Rectal smooth muscle tissue (tissue), 1 donor: Measurements from ENCODE around the gene MMP24.
A peak's percentile ranks its signal among the peaks of the same experiment; 100 is the strongest.
"Not testable (repeated sequence)": the region's sequence is repeated elsewhere in the genome, so short reads cannot be mapped to it uniquely, and the experiment has no call there.

Source experiments
- H3K27ac ChIP-seq: one replicate; pipeline ENCODE4 v1.7.0; 2013; ENCODE audit warnings: low read depth, low read length, inconsistent platforms
- H3K27me3 ChIP-seq: one replicate; pipeline ENCODE4 v1.7.0; 2013; ENCODE audit warnings: low read length; ENCODE audit not compliant: control insufficient read depth, insufficient read depth
- H3K36me3 ChIP-seq: one replicate; pipeline ENCODE4 v1.7.0; 2013; ENCODE audit warnings: low read length; ENCODE audit not compliant: control insufficient read depth, insufficient read depth
- H3K4me1 ChIP-seq: one replicate; pipeline ENCODE4 v1.7.0; 2013; ENCODE audit warnings: low read length; ENCODE audit not compliant: control insufficient read depth, insufficient read depth
- H3K4me3 ChIP-seq: one replicate; pipeline ENCODE4 v1.7.0; 2013; ENCODE audit warnings: low read length
- H3K9ac ChIP-seq: one replicate; pipeline ENCODE4 v1.7.0; 2013; ENCODE audit warnings: low read length

MMP24 gene

DNA sequence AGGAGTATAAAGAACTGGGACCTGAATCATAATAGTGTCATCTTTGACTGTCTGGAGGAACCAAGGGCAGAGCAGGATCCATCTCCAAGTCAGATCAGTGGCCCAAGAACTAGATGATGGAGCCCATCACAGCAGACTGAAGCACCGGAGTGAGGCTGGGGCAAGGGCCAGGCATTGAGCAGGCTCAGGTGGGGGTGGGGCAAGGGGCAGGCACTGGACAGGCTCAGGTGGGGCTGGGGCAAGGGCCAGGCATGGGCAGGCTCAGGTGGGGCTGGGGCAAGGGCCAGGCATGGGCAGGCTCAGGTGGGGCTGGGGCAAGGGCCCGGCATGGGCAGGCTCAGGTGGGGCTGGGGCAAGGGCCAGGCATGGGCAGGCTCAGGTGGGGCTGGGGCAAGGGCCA, 26.1 kb downstream of the MMP24 start:
- H3K4me3 ChIP-seq, H3K9ac ChIP-seq, H3K27ac ChIP-seq, H3K4me1 ChIP-seq, H3K36me3 ChIP-seq, H3K27me3 ChIP-seq: not testable (repeated sequence)

DNA sequence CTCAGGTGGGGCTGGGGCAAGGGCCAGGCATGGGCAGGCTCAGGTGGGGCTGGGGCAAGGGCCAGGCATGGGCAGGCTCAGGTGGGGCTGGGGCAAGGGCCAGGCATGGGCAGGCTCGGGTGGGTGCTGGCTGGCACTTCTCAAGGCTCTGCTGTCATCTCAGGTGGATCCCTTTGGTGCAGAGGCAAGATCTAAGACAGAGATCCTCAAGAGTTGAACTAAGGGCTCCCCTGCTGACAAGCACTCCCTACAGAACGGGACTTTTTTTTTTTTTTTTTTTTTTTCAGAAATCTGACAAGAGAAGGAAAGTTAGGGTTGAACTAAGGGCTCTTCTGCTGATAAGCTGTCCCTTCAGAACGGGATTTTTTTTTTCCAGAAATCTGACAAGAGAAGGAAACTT, 26.5 kb downstream of the MMP24 start:
- Histone ChIP-seq H3K4me3 (no peak overlapping the region), H3K36me3 (no peaks in the 10 kb centered on the region), H3K27ac (no peak overlapping the region), H3K9ac (no peak overlapping the region), H3K27me3 (no peaks in the 10 kb centered on the region), H3K4me1 (no peaks in the 10 kb centered on the region)

DNA sequence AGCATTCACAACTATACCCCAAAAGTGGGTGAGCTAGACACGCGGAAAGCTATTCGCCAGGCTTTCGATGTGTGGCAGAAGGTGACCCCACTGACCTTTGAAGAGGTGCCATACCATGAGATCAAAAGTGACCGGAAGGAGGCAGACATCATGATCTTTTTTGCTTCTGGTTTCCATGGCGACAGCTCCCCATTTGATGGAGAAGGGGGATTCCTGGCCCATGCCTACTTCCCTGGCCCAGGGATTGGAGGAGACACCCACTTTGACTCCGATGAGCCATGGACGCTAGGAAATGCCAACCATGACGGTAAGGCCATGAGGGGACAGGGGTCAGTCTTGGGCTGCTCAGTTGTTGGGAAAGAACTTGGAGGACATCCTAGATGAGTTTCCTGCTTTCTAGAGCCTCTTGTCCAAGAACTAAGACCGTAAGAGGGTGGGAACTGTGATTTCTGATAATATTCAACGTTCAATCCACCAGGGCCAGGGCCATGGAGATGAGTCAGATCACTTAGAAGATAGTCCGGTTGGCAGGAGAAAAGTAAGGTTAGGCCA, 28.0 kb downstream of the MMP24 start:
- Histone ChIP-seq H3K36me3 (no peaks in the 10 kb centered on the region), H3K4me1 (no peaks in the 10 kb centered on the region), H3K9ac (no peak overlapping the region), H3K4me3 (no peak overlapping the region), H3K27me3 (no peaks in the 10 kb centered on the region), H3K27ac (no peak overlapping the region)

DNA sequence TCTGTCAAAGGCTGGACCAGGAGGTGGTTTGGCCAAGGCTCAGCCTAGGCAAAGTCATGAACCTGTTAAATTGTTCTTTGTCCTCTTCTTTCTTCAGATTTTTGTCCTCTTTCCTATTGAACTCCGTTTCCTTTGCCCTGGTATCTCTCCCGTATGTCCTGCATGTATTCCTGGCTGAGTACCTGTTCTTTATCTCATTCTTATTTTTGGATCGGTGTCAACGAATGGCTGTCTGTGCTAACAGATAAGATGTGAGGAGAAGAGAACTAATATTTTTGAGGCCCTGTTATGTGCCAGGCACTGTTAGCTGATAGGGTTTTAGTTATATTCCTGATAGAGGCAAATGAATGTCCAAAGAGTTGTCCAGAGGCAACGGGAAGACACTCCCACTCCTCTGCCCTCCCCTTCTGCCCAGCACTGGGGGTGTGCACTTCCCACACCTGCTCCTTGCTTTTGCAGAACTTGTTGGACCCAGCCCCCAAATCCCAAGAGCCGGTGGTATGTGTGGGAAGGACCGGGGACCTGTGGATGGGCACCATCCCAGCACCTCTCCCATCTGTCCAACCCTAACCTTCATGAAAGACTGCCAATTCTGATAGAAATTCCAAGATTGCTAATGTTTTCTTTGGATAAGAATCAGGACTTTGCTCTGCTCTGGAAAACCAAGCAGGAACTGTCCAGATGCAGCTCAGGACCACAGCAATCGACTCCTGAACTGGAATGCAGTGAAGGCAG, 30.9 kb downstream of the MMP24 start:
- no peak overlapping the region for H3K4me3 ChIP-seq
- no peaks in the 10 kb centered on the region for H3K36me3 ChIP-seq
- H3K27ac ChIP-seq, result no peak overlapping the region
- no peak overlapping the region for H3K9ac ChIP-seq
- no peaks in the 10 kb centered on the region for H3K27me3 ChIP-seq
- no peaks in the 10 kb centered on the region for H3K4me1 ChIP-seq

DNA sequence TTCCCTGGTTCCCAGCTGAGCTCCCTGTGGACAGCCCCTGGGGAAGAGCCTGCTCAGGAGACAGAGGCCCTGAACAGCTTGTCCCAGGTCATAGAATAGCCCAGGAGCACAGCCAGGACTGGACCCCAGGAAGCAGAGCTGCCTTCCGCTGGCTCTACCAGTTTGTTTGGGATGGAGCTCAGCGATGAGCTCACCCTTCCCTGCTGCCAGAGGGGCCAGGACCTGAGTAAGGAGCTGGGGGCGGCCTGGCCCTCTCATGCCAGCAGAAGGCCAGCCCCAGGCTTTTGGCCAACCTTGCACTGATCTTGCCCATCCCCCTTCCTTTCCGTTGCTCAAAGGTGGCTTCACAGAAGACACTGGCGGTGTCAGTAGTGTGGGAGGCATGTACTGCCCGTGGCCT, 33.9 kb downstream of the MMP24 start:
- H3K4me1 ChIP-seq, result peaks cover 13% of the 10 kb centered on the region
- H3K36me3 ChIP-seq, result no peaks in the 10 kb centered on the region
- H3K4me3 ChIP-seq, result no peak overlapping the region
- H3K9ac ChIP-seq, result no peak overlapping the region
- no peak overlapping the region for H3K27ac ChIP-seq
- H3K27me3 ChIP-seq, result no peaks in the 10 kb centered on the region

DNA sequence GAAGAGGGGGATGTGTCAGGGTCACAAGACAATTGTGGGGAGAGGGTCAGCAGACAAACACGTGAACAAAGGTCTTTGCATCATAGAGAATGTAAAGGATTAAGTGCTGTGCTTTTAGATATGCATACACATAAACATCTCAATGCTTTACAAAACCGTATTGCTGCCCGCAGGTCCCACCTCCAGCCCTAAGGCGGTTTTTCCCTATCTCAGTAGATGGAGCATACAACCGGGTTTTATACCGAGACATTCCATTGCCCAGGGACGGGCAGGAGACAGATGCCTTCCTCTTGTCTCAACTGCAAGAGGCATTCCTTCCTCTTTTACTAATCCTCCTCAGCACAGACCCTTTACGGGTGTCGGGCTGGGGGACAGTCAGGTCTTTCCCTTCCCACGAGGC, 35.8 kb downstream of the MMP24 start:
- not testable (repeated sequence) for H3K27me3 ChIP-seq, H3K4me3 ChIP-seq, H3K36me3 ChIP-seq, H3K27ac ChIP-seq, H3K9ac ChIP-seq
- peaks cover 13% of the 10 kb centered on the region for H3K4me1 ChIP-seq

DNA sequence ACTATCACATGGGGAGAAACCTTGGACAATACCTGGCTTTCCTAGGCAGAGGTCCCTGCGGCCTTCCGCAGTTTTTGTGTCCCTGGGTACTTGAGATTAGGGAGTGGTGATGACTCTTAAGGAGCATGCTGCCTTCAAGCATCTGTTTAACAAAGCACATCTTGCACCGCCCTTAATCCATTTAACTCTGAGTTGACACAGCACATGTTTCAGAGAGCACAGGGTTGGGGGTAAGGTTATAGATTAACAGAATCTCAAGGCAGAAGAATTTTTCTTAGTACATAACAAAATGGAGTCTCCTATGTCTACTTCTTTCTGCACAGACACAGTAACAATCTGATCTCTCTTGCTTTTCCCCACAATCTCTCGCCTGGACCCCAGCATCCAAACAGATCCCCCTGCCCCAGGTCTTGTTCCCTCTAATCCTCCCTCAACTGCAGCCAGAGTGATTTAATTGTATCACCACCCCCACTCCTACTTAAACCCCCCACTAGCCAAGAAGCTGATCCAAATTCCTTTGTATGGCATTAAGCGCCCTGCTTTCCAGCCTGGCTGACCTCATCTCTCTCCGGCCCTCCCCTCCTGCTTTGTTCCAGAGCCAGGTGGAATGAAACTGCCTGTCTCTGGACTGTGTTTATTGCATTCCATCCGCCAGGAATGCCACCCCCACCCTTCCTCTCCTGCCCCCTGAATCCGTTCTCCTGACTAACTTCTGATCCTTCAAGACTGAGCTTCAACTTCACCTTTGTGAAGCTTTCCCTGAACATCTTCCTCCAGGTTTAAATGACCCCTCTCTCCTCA, 36.4 kb downstream of the MMP24 start:
- not testable (repeated sequence) for H3K27me3 ChIP-seq, H3K9ac ChIP-seq, H3K36me3 ChIP-seq
- peaks cover 13% of the 10 kb centered on the region for H3K4me1 ChIP-seq
- peak overlapping the region; percentile 14 for H3K4me3 ChIP-seq
- H3K27ac ChIP-seq, result peak overlapping the region; percentile 82

DNA sequence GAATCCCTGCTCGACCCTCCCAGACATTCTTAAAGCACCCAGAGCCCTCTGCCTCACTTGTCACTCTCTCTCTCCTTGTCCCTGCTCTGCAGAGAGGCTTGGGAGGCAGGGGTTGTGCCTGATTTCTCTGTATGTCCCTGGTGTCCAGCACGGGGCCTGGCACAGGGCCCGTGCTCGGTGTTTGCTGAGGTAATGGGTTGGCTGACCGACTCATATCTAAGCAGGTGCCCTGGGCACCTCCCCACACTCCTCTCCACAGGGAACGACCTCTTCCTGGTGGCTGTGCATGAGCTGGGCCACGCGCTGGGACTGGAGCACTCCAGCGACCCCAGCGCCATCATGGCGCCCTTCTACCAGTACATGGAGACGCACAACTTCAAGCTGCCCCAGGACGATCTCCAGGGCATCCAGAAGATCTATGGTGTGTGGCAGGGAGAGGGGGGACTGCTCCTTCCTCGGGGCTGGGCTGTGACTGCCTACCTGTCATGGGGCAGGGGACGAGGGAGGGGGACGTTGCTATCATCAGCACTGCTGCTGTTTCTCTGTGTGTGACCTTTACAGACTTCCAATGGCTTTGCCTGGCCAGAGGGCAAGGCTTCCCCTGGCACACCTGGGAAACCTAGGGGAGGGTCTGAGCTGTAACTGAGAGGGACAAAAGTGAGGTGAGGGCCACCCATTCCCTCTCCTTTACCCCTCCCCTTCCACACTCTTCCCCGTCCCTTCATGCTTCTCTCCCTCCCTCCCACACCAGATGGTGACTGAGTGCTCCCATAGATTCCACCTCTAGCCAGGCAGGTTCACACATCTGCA, 37.2 kb downstream of the MMP24 start:
- Histone ChIP-seq H3K27me3 (no peaks in the 10 kb centered on the region), H3K4me1 (peaks cover 13% of the 10 kb centered on the region), H3K27ac (peak overlapping the region; percentile 82), H3K36me3 (no peaks in the 10 kb centered on the region), H3K9ac (no peak overlapping the region), H3K4me3 (peak overlapping the region; percentile 14)

DNA sequence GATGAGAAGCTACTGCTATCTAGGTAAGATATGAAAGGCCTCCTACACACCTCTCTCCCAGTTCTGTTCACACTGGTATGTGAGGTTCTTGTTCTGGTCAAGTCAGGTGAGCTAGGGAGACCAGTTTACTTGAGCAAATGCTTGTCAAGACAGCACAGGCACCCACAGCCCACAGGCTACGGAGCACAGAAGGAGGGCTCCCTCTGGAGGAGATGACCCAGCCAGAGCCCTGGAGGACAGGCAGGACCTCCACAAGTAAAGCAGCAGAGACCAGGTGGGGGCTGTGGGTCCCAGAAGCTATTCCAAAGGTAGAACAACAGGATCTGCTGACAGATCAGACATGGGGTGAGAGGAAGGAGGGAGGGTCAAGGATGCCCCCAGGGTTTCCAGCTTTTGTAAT, 38.3 kb downstream of the MMP24 start:
- no peak overlapping the region for H3K27ac ChIP-seq
- no peak overlapping the region for H3K4me3 ChIP-seq
- H3K27me3 ChIP-seq, result no peaks in the 10 kb centered on the region
- H3K9ac ChIP-seq, result no peak overlapping the region
- H3K36me3 ChIP-seq, result peaks cover 4% of the 10 kb centered on the region
- peaks cover 13% of the 10 kb centered on the region for H3K4me1 ChIP-seq

DNA sequence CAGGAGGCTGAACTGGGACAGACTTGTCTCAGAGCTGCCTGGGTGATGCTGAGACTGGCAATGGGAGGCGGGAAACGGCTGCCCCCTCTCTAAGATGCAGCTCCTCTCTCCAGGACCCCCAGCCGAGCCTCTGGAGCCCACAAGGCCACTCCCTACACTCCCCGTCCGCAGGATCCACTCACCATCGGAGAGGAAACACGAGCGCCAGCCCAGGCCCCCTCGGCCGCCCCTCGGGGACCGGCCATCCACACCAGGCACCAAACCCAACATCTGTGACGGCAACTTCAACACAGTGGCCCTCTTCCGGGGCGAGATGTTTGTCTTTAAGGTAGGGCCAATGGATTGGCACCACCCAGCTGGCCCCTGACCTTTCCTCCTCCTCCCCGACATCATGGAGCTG, 40.6 kb downstream of the MMP24 start:
- Histone ChIP-seq H3K9ac (no peak overlapping the region), H3K27me3 (no peaks in the 10 kb centered on the region), H3K27ac (no peak overlapping the region), H3K36me3 (peaks cover 10% of the 10 kb centered on the region), H3K4me1 (peaks cover 13% of the 10 kb centered on the region), H3K4me3 (no peak overlapping the region)

DNA sequence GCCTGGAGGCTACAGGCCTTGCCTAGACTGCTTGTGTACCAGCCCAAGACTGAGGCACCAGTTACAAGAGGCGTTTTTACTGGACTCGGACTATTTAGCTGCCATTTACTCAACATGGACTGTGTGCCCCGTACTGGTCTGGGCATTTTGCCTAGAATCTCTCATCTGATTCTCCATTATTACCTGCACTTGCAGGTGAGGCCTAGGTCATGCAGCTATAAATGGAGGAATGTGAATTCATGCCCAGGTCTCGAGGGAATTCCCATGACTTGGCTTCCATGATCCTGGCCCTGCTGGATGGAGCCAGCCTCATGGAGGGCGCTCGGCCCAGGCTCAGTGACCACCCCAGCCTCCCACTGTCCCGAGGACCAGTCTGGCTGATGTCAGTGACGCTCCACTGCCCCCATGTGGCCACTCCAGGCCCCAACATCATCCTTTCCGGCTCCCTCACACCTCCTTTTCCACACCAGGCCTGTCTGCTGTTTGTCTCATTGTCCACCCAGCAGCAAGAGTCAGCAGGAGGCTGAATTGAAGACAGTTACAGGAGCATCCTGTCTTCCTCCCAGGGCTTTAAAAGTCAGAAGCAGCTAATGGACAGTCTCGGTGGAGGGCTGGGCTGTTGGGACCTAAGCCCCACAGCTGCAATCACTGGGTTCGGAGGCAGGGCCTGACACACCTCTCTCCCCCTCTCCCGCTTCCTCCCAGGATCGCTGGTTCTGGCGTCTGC, 42.7 kb downstream of the MMP24 start:
- Histone ChIP-seq H3K27me3 (no peaks in the 10 kb centered on the region), H3K4me1 (peaks cover under 1% of the 10 kb centered on the region), H3K27ac (no peak overlapping the region), H3K4me3 (no peak overlapping the region), H3K9ac (no peak overlapping the region), H3K36me3 (peaks cover 10% of the 10 kb centered on the region)
